WTC11 (cell line): Measurements from ENCODE around the gene STAG1. TPM values are rescaled to one million over a fixed set of nuclear protein-coding genes. Genes with fewer than 3 reads are reported as not detected.

Experiments
- ATAC-seq: fragments of 200-7000 bp; cut with Tn5 transposase; 2 replicates; pipeline ENCODE4 v1.10.0; 2021; ENCODE audit warnings: mild to moderate bottlenecking, moderate library complexity
- CTCF ChIA-PET: fragments of 300-600 bp; sonication (Branson Sonifier 250); formaldehyde crosslinking; loops from one replicate; lab custom pipeline; 2021; ENCODE audit warnings: antibody characterized with exemption; lab: Charles Lee
- POLR2A ChIA-PET: fragments of 350-600 bp; sonication (Branson Sonifier 250); formaldehyde crosslinking; loops from one replicate; lab custom pipeline; 2021; ENCODE audit warnings: antibody characterized with exemption; lab: Charles Lee
- DNase-seq: peaks from one replicate; pipeline ENCODE4 v3.0.0; 2021; ENCODE audit warnings: low spot score
- H3K27ac Mint-ChIP-seq: 2 replicates; pipeline ENCODE4 v1.8.0; 2021; ENCODE audit warnings: mixed read lengths
- H3K27me3 Mint-ChIP-seq: 2 replicates; pipeline ENCODE4 v1.8.0; 2021; ENCODE audit warnings: low read depth, mild to moderate bottlenecking, moderate library complexity, mixed read lengths
- H3K36me3 Mint-ChIP-seq: 2 replicates; pipeline ENCODE4 v1.8.0; 2021; ENCODE audit warnings: mixed read lengths
- H3K4me1 Mint-ChIP-seq: 2 replicates; pipeline ENCODE4 v1.8.0; 2022; ENCODE audit warnings: mixed read lengths
- H3K4me3 Mint-ChIP-seq: 2 replicates; pipeline ENCODE4 v1.8.0; 2021; ENCODE audit warnings: mild to moderate bottlenecking, moderate library complexity, mixed read lengths
- H3K9me3 Mint-ChIP-seq: 2 replicates; pipeline ENCODE4 v1.8.0; 2021; ENCODE audit warnings: mixed read lengths
- ARID4B ChIP-seq: sonication (generic); formaldehyde crosslinking; IDR thresholded peaks from 2 replicates; pipeline ENCODE4 v1.8.0; 2023; ENCODE audit warnings: missing genetic modification reagents, mild to moderate bottlenecking, borderline replicate concordance
- CDX4 ChIP-seq: fragments of 250-450 bp; sonication (Bioruptor Pico); IDR thresholded peaks from 2 replicates; pipeline ENCODE4 v1.9.0; 2021; ENCODE audit warnings: moderate library complexity, mild to moderate bottlenecking, inconsistent platforms, borderline replicate concordance
- CREM ChIP-seq: sonication (generic); formaldehyde crosslinking; IDR thresholded peaks from 2 replicates; pipeline ENCODE4 v1.8.1; 2022; ENCODE audit warnings: mild to moderate bottlenecking, missing genetic modification reagents, moderate library complexity
- E2F4 ChIP-seq: sonication (generic); formaldehyde crosslinking; IDR thresholded peaks from 2 replicates; pipeline ENCODE4 v1.8.1; 2022; ENCODE audit warnings: low read depth, mild to moderate bottlenecking, moderate library complexity, missing genetic modification reagents, borderline replicate concordance
- ESRRA ChIP-seq: sonication (generic); formaldehyde crosslinking; IDR thresholded peaks from 2 replicates; pipeline ENCODE4 v1.8.1; 2022; ENCODE audit warnings: mild to moderate bottlenecking, missing genetic modification reagents, borderline replicate concordance
- IRF2 ChIP-seq: sonication (generic); formaldehyde crosslinking; IDR thresholded peaks from 2 replicates; pipeline ENCODE4 v1.8.0; 2022; ENCODE audit warnings: low read depth, missing genetic modification reagents, borderline replicate concordance
- NFE2L1 ChIP-seq: sonication (generic); formaldehyde crosslinking; IDR thresholded peaks from 2 replicates; pipeline ENCODE4 v1.8.1; 2023; ENCODE audit warnings: missing genetic modification reagents
- NFYB ChIP-seq: sonication (generic); formaldehyde crosslinking; conservative IDR thresholded peaks from 2 replicates; pipeline ENCODE4 v1.8.0; 2022; ENCODE audit warnings: low read depth, missing genetic modification reagents
- NR1H2 ChIP-seq: sonication (generic); formaldehyde crosslinking; IDR thresholded peaks from 2 replicates; pipeline ENCODE4 v1.9.0; 2021; ENCODE audit warnings: mild to moderate bottlenecking, moderate library complexity, missing genetic modification reagents
- SP1 ChIP-seq: sonication (generic); formaldehyde crosslinking; conservative IDR thresholded peaks from 2 replicates; pipeline ENCODE4 v1.8.1; 2022; ENCODE audit warnings: missing genetic modification reagents
- USF1 ChIP-seq: sonication (generic); formaldehyde crosslinking; IDR thresholded peaks from 2 replicates; pipeline ENCODE4 v1.8.0; 2022; ENCODE audit warnings: mild to moderate bottlenecking, missing genetic modification reagents
- ZMAT4 ChIP-seq: fragments of 250-450 bp; sonication (Bioruptor Pico); IDR thresholded peaks from 2 replicates; pipeline ENCODE4 v1.9.0; 2021; ENCODE audit warnings: mild to moderate bottlenecking
- ZNF138 ChIP-seq: sonication (generic); formaldehyde crosslinking; conservative IDR thresholded peaks from 2 replicates; pipeline ENCODE4 v1.8.1; 2022; ENCODE audit warnings: mild to moderate bottlenecking, moderate library complexity, missing genetic modification reagents
- ZNF232 ChIP-seq: sonication (generic); formaldehyde crosslinking; IDR thresholded peaks from 2 replicates; pipeline ENCODE4 v1.8.0; 2022; ENCODE audit warnings: mild to moderate bottlenecking, missing genetic modification reagents
- ZNF263 ChIP-seq: sonication (generic); formaldehyde crosslinking; IDR thresholded peaks from 2 replicates; pipeline ENCODE4 v1.8.1; 2022; ENCODE audit warnings: low read depth, mild to moderate bottlenecking, moderate library complexity, missing genetic modification reagents
- total RNA-seq: library from RNA; stranded (reverse); gene quantifications from 3 replicates; pipeline ENCODE4 v1.2.3, GENCODE V29; 2021
- TF ChIP-seq, protein P1 (sequence below): sonication (generic); formaldehyde crosslinking; conservative IDR thresholded peaks from 2 replicates; pipeline ENCODE4 v1.8.1; 2023; ENCODE audit warnings: mild to moderate bottlenecking, low read depth, missing genetic modification reagents, moderate library complexity
- TF ChIP-seq, protein P2 (sequence below): sonication (generic); formaldehyde crosslinking; IDR thresholded peaks from 2 replicates; pipeline ENCODE4 v1.8.0; 2022; ENCODE audit warnings: mild to moderate bottlenecking, missing genetic modification reagents

STAG1 gene
- total RNA-seq, 1 experiment from 2014 or later = 20.7 TPM

DNA sequence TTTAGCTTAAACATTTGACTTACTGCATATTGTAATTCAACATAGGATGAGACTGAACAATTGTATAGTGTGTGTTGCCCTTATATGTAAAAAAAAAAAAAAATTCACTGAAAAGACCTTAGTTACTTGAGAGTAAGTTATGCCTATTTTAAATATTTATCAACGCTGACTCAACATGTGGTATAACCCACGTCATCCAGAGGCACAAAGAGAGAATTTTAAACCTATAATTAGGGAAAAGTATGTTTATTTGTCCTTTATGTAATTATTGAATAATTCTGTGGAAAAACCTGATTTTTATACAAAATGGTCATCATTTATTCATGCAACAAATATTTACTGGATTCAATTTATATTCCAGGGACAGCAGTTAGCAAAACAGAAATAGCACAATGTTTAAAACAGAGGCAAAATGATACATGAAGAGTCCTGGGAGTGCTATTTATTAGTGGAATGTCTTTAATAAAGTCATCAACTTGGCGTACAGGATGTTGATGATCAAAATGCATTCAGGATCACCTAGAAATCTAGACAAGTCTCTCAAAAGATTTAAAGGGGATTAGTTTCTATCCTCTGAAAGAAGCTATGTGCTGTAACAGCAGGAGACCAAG, 278.4 kb downstream of the STAG1 start:
- POLR2A ChIA-PET = no interaction called here
- Mint-ChIP-seq H3K4me3 (no peak overlapping the region), H3K27ac (no peak overlapping the region), H3K9me3 (peaks cover 26% of the 10 kb centered on the region), H3K27me3 (no peaks in the 10 kb centered on the region), H3K4me1 (no peaks in the 10 kb centered on the region), H3K36me3 (peaks cover 49% of the 10 kb centered on the region)
- CTCF ChIA-PET = no interaction called here
- DNase-seq (no peak), ATAC-seq (no peak)
- TF ChIP-seq NR1H2 = no peak
- TF ChIP-seq, protein P1, sequence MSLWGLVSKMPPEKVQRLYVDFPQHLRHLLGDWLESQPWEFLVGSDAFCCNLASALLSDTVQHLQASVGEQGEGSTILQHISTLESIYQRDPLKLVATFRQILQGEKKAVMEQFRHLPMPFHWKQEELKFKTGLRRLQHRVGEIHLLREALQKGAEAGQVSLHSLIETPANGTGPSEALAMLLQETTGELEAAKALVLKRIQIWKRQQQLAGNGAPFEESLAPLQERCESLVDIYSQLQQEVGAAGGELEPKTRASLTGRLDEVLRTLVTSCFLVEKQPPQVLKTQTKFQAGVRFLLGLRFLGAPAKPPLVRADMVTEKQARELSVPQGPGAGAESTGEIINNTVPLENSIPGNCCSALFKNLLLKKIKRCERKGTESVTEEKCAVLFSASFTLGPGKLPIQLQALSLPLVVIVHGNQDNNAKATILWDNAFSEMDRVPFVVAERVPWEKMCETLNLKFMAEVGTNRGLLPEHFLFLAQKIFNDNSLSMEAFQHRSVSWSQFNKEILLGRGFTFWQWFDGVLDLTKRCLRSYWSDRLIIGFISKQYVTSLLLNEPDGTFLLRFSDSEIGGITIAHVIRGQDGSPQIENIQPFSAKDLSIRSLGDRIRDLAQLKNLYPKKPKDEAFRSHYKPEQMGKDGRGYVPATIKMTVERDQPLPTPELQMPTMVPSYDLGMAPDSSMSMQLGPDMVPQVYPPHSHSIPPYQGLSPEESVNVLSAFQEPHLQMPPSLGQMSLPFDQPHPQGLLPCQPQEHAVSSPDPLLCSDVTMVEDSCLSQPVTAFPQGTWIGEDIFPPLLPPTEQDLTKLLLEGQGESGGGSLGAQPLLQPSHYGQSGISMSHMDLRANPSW = no peak
- no peak for TF ChIP-seq ZNF232 (CRISPR knock-in tag)
- TF ChIP-seq USF1 (CRISPR knock-in tag) = no peak
- no peak for TF ChIP-seq ARID4B
- no peak for TF ChIP-seq E2F4
- TF ChIP-seq CREM = no peak

DNA sequence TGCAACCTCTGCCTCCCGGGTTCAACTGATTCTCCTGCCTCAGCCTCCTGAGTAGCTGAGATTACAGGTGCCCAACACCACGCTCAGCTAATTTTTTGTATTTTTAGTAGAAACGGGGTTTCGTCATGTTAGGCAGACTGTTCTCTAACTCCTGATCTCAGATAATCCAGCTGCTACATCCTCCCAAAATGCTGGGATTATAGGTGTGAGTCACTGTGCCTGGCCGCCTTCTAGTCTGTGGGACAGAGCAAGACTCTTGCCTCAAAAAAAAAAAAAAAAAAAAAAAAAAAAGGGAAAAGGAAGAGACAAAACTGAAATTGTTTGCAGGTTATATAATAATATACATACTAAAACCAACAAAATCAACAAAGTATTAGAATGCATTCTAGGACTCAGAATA, 286.9 kb downstream of the STAG1 start:
- H3K27me3 Mint-ChIP-seq = no peaks in the 10 kb centered on the region
- ChIA-PET POLR2A (no interaction called here), CTCF (interaction anchor here (1.1 kb wide), 1 partner anchor 74 kb away, joined by 6 read pairs; no protein-coding TSS in a partner anchor)
- no peaks in the 10 kb centered on the region for H3K4me1 Mint-ChIP-seq
- H3K9me3 Mint-ChIP-seq = peaks cover 11% of the 10 kb centered on the region
- ATAC-seq = no peak
- no peak overlapping the region for H3K27ac Mint-ChIP-seq
- no peak overlapping the region for H3K4me3 Mint-ChIP-seq
- H3K36me3 Mint-ChIP-seq = peaks cover 19% of the 10 kb centered on the region
- DNase-seq = no peak
- TF ChIP-seq ARID4B = no peak
- TF ChIP-seq, protein P2, sequence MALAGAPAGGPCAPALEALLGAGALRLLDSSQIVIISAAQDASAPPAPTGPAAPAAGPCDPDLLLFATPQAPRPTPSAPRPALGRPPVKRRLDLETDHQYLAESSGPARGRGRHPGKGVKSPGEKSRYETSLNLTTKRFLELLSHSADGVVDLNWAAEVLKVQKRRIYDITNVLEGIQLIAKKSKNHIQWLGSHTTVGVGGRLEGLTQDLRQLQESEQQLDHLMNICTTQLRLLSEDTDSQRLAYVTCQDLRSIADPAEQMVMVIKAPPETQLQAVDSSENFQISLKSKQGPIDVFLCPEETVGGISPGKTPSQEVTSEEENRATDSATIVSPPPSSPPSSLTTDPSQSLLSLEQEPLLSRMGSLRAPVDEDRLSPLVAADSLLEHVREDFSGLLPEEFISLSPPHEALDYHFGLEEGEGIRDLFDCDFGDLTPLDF (CRISPR knock-in tag) = no peak
- no peak for TF ChIP-seq ZNF263 (CRISPR knock-in tag)
- no peak for TF ChIP-seq ZMAT4 (CRISPR knock-in tag)
- no peak for TF ChIP-seq NFE2L1
- no peak for TF ChIP-seq NFYB (CRISPR knock-in tag)
- TF ChIP-seq ESRRA (CRISPR knock-in tag) = no peak
- no peak for TF ChIP-seq ZNF138 (CRISPR knock-in tag)
- TF ChIP-seq IRF2 (CRISPR knock-in tag) = no peak
- TF ChIP-seq CDX4 (CRISPR knock-in tag) = no peak
- TF ChIP-seq SP1 = no peak
